Activated CD8-positive, alpha-beta T cell treated with anti-CD3 and anti-CD28 coated beads for 36 hours (primary cell): Measurements from ENCODE around the gene IKZF3. TPM values are rescaled to one million over a fixed set of nuclear protein-coding genes. Genes with fewer than 3 reads are reported as not detected.

ENCODE experiments used
- ATAC-seq: fragments of 200-7000 bp; cut with Tn5 transposase; one replicate; pipeline ENCODE4 v1.10.0; 2021; ENCODE audit warnings: mild to moderate bottlenecking, moderate library complexity
- CTCF ChIA-PET: fragments of 350-600 bp; sonication (Branson Sonifier 250); formaldehyde crosslinking; loops from one replicate; lab custom pipeline; 2021; ENCODE audit warnings: antibody characterized with exemption; lab: Charles Lee
- POLR2A ChIA-PET: fragments of 350-600 bp; sonication (Branson Sonifier 250); formaldehyde crosslinking; loops from one replicate; lab custom pipeline; 2021; ENCODE audit warnings: antibody characterized with exemption; lab: Charles Lee
- DNase-seq: peaks from one replicate; pipeline ENCODE4 v3.0.0-alpha.2; 2020
- H3K27ac Mint-ChIP-seq: one replicate; pipeline ENCODE4 v1.8.0; 2021; ENCODE audit warnings: mild to moderate bottlenecking, mixed read lengths
- H3K27me3 Mint-ChIP-seq: one replicate; pipeline ENCODE4 v1.8.0; 2021; ENCODE audit warnings: mixed read lengths
- H3K36me3 Mint-ChIP-seq: one replicate; pipeline ENCODE4 v1.8.0; 2021; ENCODE audit warnings: low read depth, mixed read lengths
- H3K4me1 Mint-ChIP-seq: one replicate; pipeline ENCODE4 v1.8.0; 2021; ENCODE audit warnings: low read depth, mixed read lengths
- H3K4me3 Mint-ChIP-seq: one replicate; pipeline ENCODE4 v1.8.0; 2021; ENCODE audit warnings: mild to moderate bottlenecking, moderate library complexity, mixed read lengths
- H3K9me3 Mint-ChIP-seq: one replicate; pipeline ENCODE4 v1.8.0; 2021; ENCODE audit warnings: mixed read lengths
- CTCF ChIP-seq: fragments of 200-600 bp; IDR thresholded peaks from one replicate; pipeline ENCODE4 v1.8.0; 2022; ENCODE audit warnings: antibody characterized with exemption, mild to moderate bottlenecking
- intact Hi-C: fragments of 100-400 bp; cut with micrococcal nuclease; formaldehyde crosslinking; loops from one replicate; pipeline ENCODE4 v1.10.0; 2022
- total RNA-seq, 2 experiments: library from RNA; stranded (reverse); gene quantifications; one replicate each; pipeline ENCODE4 v1.2.3, GENCODE V29; 2021

The IKZF3 gene
- total RNA-seq, 2 experiments from 2014 or later = 52.1 to 52.2 TPM

GRCh38 chr17:39753514-39754160, 110.5 kb downstream of the IKZF3 start:
- intact Hi-C loops = loop anchor here (5.0 kb wide), 1 partner anchor 131 kb away; no protein-coding TSS in a partner anchor
- H3K4me1 Mint-ChIP-seq = peaks cover 58% of the 10 kb centered on the region

GRCh38 chr17:39752241-39752881, 111.8 kb downstream of the IKZF3 start:
- ChIA-PET CTCF (interaction anchor here (0.9 to 7.0 kb wide), 13 partner anchors 8 to 228 kb away, joined by 3 to 75 read pairs (median 4); partner anchors contain the start of genes MIEN1 and PSMD3), POLR2A (interaction anchor here (0.5 to 5.3 kb wide), 7 partner anchors 18 to 135 kb away, joined by 3 to 43 read pairs (median 5); partner anchors contain the start of gene MIEN1)
- H3K4me1 Mint-ChIP-seq = peaks cover 45% of the 10 kb centered on the region
- H3K4me3 Mint-ChIP-seq = peak overlapping the region; percentile 59
- no peak for TF ChIP-seq CTCF
- no peaks in the 10 kb centered on the region for H3K36me3 Mint-ChIP-seq
- intact Hi-C loops = loop anchor here (5.0 kb wide), 1 partner anchor 130 kb away; no protein-coding TSS in a partner anchor
- no peaks in the 10 kb centered on the region for H3K27me3 Mint-ChIP-seq
- peak overlapping the region; percentile 70 for H3K27ac Mint-ChIP-seq
- ATAC-seq (no peak), DNase-seq (no peak)
- H3K9me3 Mint-ChIP-seq = no peaks in the 10 kb centered on the region

More at GRCh38 chr17:39753514-39754160, 110.5 kb downstream of the IKZF3 start:
- TF ChIP-seq CTCF = no peak
- Mint-ChIP-seq H3K9me3 (no peaks in the 10 kb centered on the region), H3K27me3 (no peaks in the 10 kb centered on the region), H3K4me3 (peak overlapping the region; percentile 76), H3K36me3 (peaks cover 2% of the 10 kb centered on the region), H3K27ac (peak overlapping the region; percentile 94)
- ChIA-PET POLR2A (interaction anchor here (0.6 to 5.3 kb wide), 15 partner anchors 9 to 132 kb away, joined by 3 to 43 read pairs (median 4); partner anchors contain the start of gene MIEN1), CTCF (interaction anchor here (0.6 to 7.0 kb wide), 24 partner anchors 9 to 227 kb away, joined by 3 to 75 read pairs (median 4); partner anchors contain the start of genes IKZF3, MIEN1 and PSMD3)
- ATAC-seq = peak; percentile 7
- peak; percentile 60 for DNase-seq

GRCh38 chr17:39751637-39752036, 112.5 kb downstream of the IKZF3 start:
- no peaks in the 10 kb centered on the region for H3K36me3 Mint-ChIP-seq
- ChIA-PET CTCF (interaction anchor here (0.9 to 7.0 kb wide), 3 partner anchors 20 to 130 kb away, joined by 3 to 52 read pairs (median 4); partner anchors contain the start of gene MIEN1), POLR2A (interaction anchor here (0.6 to 5.3 kb wide), 3 partner anchors 18 to 26 kb away, joined by 3 to 43 read pairs (median 16); partner anchors contain the start of gene MIEN1)
- no peak for TF ChIP-seq CTCF
- H3K4me1 Mint-ChIP-seq = peaks cover 38% of the 10 kb centered on the region
- H3K4me3 Mint-ChIP-seq = no peak overlapping the region
- H3K9me3 Mint-ChIP-seq = no peaks in the 10 kb centered on the region
- H3K27me3 Mint-ChIP-seq = no peaks in the 10 kb centered on the region
- intact Hi-C loops = loop anchor here (5.0 kb wide), 1 partner anchor 129 kb away; no protein-coding TSS in a partner anchor
- H3K27ac Mint-ChIP-seq = no peak overlapping the region
- DNase-seq = no peak
- no peak for ATAC-seq

GRCh38 chr17:39751016-39751543, 113.0 kb downstream of the IKZF3 start:
- Mint-ChIP-seq H3K9me3 (no peaks in the 10 kb centered on the region), H3K4me3 (no peak overlapping the region), H3K4me1 (peaks cover 33% of the 10 kb centered on the region), H3K27ac (no peak overlapping the region), H3K27me3 (no peaks in the 10 kb centered on the region), H3K36me3 (no peaks in the 10 kb centered on the region)
- no peak for TF ChIP-seq CTCF
- POLR2A ChIA-PET = interaction anchor here (2.9 to 3.1 kb wide), 2 partner anchors 21 kb away, joined by 11 to 16 read pairs; partner anchors contain the start of gene MIEN1
- intact Hi-C loops = loop anchor here (5.0 kb wide), 1 partner anchor 129 kb away; no protein-coding TSS in a partner anchor
- CTCF ChIA-PET = interaction anchor here (0.9 to 7.0 kb wide), 2 partner anchors 20 to 130 kb away, joined by 3 to 52 read pairs; partner anchors contain the start of gene MIEN1
- DNase-seq (no peak), ATAC-seq (no peak)
